Left ventricle myocardium superior (tissue), 1 donor: Measurements from ENCODE around the gene ARHGEF37. TPM values are rescaled to one million over a fixed set of nuclear protein-coding genes. Genes with fewer than 3 reads are reported as not detected.
"Not testable (repeated sequence)": the region's sequence is repeated elsewhere in the genome, so short reads cannot be mapped to it uniquely, and the experiment has no call there.

Experiments
- ATAC-seq: fragments of 200-7000 bp; cut with Tn5 transposase; one replicate; pipeline ENCODE4 v1.9.1; 2020; ENCODE audit warnings: mild to moderate bottlenecking, moderate library complexity
- DNase-seq: peaks from one replicate; pipeline ENCODE4 v3.0.0-alpha.2; 2020
- intact Hi-C: fragments of 100-400 bp; cut with micrococcal nuclease; formaldehyde crosslinking; loops from one replicate; pipeline ENCODE4 v1.11.0; 2022
- total RNA-seq: library from RNA; stranded (reverse); fragmentation: NEBNext Ultra II Directional; extraction: Animal tissue kit (Norgen Biotek cat#: 25700); gene quantifications from one replicate; pipeline ENCODE4 v1.2.1, GENCODE V29; 2021
- donor health status: DM: no; HTN: yes; CAD: no; lungs with severe emphysema.

The ARHGEF37 gene
- total RNA-seq, 1 donor from 2014 or later, result 32.8 TPM

DNA sequence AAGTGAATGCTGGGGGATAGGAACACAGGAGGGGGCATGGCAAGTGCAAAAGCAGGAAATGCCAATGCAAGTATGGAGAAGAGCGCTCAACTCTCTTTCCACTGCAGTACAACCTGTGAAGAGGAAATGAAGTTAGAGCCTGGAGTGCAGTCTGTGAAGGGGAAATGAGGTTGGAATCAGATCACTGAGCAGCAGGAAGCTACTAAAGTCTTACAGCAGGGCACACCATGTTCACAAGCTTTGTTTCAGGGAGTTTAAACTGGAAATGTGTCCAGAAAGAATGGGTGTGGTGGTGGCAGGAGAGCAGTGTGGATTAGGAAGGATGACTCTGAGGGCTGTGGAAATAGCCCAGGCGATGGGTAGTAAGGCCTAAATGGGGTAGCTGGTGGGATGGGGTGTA lies 15.4 kb downstream of the ARHGEF37 start:
- intact Hi-C loops, result no loop called here
- ATAC-seq (peak; percentile 74), DNase-seq (no peak)

DNA sequence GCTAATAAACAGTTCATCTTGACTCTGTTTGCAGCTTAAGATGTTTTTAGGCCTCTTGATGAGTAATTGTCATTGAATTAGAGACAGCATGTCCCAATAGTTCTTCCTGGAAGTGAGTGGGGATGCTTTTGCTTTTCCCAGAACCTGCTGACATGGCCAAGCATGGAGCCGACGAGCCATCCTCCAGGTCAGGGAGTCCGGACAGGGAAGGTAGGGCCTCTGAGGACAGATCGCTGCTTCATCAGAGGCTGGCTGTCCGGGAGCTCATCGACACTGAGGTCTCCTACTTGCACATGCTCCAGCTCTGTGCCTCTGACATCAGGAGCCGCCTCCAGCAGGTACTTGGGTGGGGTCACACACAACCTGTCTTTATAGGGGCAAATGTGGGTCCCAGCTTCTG lies 16.3 kb downstream of the ARHGEF37 start:
- ATAC-seq, result no peak
- intact Hi-C loops, result no loop called here
- DNase-seq, result no peak

DNA sequence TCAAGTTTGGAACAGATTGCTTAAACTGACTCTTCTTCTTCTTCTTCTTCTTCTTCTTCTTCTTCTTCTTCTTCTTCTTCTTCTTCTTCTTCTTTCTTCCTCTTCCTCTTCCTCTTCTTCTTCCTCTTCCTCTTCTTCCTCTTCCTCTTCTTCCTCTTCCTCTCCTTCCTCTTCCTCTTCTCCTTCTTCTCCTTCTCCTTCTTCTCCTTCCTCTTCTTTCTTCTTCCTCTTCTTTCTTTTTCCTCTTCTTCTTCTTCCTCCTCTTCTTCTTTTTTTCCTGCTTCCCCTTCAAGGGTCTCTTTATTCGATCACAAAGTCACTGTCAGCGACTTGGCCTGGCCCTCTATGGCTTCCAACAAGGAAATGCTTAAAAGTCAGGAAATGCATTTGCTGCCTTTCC lies 16.9 kb downstream of the ARHGEF37 start:
- ATAC-seq, intact Hi-C loops, DNase-seq: not testable (repeated sequence)

GRCh38 chr5:149598966-149599365 lies 17.7 kb downstream of the ARHGEF37 start:
- intact Hi-C loops, result no loop called here
- no peak for DNase-seq
- ATAC-seq, result no peak

DNA sequence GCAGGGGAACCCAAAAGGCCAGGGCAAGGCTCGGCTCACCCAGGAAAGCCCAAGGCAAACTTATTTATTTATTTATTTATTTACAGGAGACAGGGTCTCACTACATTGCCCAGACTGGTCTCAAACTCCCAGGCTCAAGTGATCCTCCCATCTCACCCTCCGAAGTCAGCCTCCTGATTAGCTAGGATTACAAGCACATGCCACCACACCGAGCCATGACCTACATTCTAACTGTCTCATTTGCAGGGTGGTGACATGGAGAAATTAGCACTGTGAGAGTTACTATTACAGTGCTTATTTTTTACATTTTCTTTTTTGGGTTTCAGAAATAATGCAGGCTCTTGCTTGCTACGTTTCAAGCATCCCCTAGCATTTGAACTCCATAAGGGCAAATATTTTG lies 18.1 kb downstream of the ARHGEF37 start:
- ATAC-seq (no peak), DNase-seq (no peak)
- intact Hi-C loops, result no loop called here

DNA sequence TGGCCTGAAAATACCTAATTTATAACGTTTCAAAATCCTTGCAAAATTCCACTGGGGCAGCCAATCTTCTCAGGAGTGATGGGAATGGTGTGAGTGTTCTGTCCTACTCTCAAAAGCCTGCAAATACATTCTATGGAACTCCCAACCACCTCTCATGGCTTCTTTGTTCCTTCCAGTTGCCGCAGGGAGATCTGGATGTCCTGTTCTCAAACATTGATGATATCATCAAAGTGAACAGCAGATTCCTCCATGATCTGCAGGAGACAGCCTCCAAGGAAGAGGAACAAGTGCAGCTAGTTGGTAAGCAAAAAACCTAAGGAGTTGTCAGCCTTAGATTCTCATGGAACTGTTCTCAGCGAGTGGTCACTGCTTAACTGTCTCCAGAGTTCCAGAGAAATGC lies 19.6 kb downstream of the ARHGEF37 start:
- ATAC-seq (no peak), DNase-seq (no peak)
- intact Hi-C loops, result no loop called here

GRCh38 chr5:149603210-149603609 lies 21.9 kb downstream of the ARHGEF37 start:
- ATAC-seq (no peak), DNase-seq (no peak)
- intact Hi-C loops, result no loop called here

GRCh38 chr5:149603920-149604319 lies 22.6 kb downstream of the ARHGEF37 start:
- intact Hi-C loops, result no loop called here
- DNase-seq (no peak), ATAC-seq (no peak)

GRCh38 chr5:149604321-149604720 lies 23.0 kb downstream of the ARHGEF37 start:
- no peak for ATAC-seq
- intact Hi-C loops, result no loop called here
- no peak for DNase-seq

DNA sequence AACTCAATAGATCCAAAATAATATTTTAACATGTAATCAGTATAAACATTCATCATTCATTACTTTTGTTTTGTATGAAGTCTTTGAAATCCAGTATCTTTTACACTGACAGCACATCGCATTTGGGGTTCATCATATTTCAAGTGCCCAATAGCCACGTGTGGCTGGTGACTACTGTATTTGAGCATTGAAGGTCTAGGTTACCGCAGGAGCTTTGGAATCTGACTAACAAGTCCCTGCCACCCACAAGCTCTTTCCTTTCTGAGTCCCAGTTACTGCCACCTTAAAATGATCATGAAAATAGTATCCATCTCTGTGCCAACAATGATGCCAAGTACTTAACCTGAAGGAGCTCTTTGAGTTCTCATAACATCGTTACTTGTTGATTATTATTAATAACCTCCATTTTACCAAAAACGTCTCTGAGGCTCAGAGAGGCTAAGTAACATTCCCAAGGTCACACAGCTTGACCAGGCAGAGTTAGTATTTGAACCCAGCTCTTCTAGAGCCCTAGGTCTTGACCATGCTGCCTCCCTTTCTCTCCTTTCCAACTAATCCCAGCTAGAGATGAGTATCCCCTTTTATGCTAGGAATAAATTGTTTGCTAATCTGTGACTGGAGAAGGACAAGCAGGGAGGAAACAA lies 24.2 kb downstream of the ARHGEF37 start:
- no peak for ATAC-seq
- intact Hi-C loops, result no loop called here
- no peak for DNase-seq

DNA sequence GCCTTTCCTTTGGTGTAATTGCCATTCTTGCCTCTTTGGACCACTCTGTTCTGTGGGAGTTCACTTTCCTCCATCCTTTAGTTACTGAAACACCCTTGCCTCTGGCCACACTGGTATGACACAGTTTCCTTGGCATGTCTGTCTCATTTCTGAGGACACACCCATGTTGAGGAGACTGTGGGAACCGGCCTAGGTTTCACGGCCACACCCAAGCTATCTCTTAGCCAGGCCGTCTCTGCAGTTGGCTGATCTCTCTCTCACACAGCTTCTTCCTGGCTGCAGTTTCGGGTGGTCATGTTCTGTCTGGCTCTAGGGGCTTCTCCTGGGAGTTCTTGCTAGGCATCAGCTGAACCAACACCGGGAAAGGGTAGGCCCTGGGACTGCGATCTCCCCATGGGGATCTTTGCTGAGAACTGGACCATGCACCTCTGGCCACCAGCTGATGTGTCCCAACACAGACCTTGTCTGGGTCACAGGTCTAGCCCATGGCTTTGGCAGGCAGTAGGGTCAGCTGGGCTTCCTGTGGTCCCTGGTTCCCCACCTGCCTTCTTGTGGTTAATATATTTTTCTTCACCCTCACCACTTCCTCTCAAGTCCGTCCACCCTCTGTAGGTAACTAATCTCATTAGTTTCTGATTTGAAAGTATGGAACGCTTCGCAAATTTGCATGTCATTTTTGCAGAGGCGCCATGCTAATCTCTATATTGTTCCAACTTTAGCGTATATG lies 24.9 kb downstream of the ARHGEF37 start:
- intact Hi-C loops, result no loop called here
- ATAC-seq (peak; percentile 81), DNase-seq (no peak)

DNA sequence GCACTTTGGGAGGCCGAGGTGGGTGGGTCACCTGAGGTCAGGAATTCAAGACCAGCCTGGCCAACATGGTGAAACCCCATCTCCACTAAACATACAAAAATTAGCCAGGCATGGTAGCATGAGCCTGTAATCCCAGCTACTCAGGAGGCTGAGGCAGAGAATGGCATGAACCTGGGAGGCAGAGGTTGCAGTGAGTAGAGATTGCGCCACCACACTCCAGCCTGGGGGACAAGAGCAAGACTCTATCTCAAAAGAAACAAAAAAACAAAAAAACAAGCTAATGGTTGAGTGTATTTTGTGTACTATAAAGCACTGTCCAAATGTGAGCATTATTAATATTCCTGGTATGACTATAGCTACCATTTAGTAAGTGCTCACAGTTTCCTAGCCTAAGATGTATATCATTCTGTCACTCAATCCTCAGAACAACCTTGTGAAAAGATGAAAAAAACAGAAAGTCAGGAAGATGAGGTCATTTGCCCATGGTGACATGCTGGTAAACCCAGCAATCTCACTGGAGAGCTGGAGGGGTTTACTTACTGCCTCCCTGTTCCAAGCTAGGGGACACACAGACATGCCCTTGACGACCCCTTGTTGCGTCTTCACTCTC lies 27.7 kb downstream of the ARHGEF37 start:
- ATAC-seq, result no peak
- intact Hi-C loops, result no loop called here
- no peak for DNase-seq

- ATAC-seq (peak; percentile 54), DNase-seq (no peak)
- intact Hi-C loops, result no loop called here
Observed at GRCh38 chr5:149609640-149610219, 28.4 kb downstream of the ARHGEF37 start.

- no peak for DNase-seq
- no peak for ATAC-seq
- intact Hi-C loops, result no loop called here
Observed at GRCh38 chr5:149610589-149611255, 29.4 kb downstream of the ARHGEF37 start.

GRCh38 chr5:149611326-149611725 lies 30.0 kb downstream of the ARHGEF37 start:
- ATAC-seq, result peak; percentile 43
- DNase-seq, result peak; percentile 49

DNA sequence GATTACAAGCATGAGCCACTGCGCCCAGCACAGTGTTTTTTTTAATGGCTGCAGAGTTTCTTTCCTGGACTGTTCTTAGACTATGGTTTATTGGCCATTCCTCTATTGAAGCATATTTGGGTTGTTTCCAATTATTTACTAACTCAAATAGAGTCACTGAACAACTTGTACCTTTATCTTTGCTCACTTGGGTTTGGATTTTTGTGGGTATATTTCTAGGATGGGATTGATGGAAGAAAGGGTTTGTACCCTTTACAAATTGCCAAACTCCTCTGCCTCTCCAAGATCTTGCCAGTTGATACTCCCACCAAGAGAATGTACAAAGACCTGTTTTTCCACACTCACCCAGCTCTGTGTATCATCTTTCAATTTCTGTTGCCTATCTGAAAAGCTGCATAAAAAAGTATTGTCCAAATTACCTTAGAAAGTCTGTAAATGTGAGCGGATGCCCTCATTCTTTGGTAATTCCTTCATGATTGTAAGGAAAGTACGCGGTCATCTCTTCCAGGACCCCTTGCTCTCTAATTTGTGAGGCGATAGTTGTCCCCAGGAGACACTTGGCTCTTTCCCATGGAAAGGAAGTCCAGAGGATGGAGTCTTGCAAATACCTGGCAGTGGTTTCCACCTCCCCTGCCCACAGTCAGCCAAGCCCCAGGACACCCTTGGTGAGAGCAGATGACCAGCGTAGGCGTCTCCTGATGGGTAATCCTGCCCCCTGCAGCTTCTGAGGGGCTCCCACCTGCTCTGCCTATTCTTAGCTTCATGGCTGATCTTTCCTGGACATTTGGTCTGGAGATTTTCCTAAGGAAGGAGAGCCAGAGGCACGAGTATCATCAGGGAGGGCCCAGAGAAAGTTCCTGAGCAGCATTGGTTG lies 33.0 kb downstream of the ARHGEF37 start:
- ATAC-seq (no peak), DNase-seq (no peak)
- intact Hi-C loops, result no loop called here

More at GRCh38 chr5:149611326-149611725, 30.0 kb downstream of the ARHGEF37 start:
- intact Hi-C loops, result no loop called here

DNA sequence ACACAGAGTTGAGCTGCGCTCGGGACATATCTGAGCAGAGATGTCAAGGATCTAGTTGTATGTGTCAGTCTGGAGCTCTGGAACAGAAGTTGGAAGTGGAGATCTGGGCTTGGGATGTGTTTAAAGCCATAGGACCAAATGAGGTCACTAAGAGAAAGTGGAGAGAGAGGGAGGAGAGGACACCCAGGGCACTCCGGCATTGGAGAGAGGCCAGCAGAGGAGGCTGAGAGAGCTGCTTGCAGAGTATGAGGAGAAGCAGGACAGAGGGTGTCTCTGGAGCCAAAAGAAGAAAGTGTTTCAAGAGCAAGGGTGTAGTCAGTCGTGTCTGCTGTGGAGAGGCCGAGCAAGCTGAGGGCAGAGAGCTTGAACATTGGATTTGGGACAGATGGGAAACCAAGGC lies 34.7 kb downstream of the ARHGEF37 start:
- intact Hi-C loops, result no loop called here
- DNase-seq, result peak; percentile 74

GRCh38 chr5:149616727-149617285 lies 35.5 kb downstream of the ARHGEF37 start:
- ATAC-seq, result no peak
- DNase-seq, result no peak
- intact Hi-C loops, result no loop called here

More for the DNA sequence above, 34.7 kb downstream of the ARHGEF37 start:
- peak; percentile 80 for ATAC-seq
